ENCODE data around the gene RNF113B. TPM values are rescaled to one million over a fixed set of nuclear protein-coding genes. Genes with fewer than 3 reads are reported as not detected.

Gene RNF113B
- total and polyA plus RNA-seq, 4 experiments from 2014 or later, result not detected

- POLR2A ChIA-PET (ENCODE audit: partially characterized antibody), result no interaction called here
These were observed 3.5 kb downstream of the RNF113B start for GRCh38 chr13:98173431-98174152.

GRCh38 chr13:98172590-98173422, 4.3 kb downstream of the RNF113B start:
- Histone ChIP-seq H3K4me1 (ENCODE audit: insufficient read depth, low read length) (no peaks in the 10 kb centered on the region), H3K27me3 (ENCODE audit: insufficient read depth, low read length) (no peaks in the 10 kb centered on the region), H3K27ac (ENCODE audit: low read depth, low read length) (no peak overlapping the region), H3K9me3 (ENCODE audit: control insufficient read depth in 1 of 2, low read length in 2 of 2) (no peaks in the 10 kb centered on the region), H3K4me3 (ENCODE audit: low read length in 2 of 2) (no peak overlapping the region), H3K36me3 (ENCODE audit: insufficient read depth, low read length) (no peaks in the 10 kb centered on the region)
- Mint-ChIP-seq H3K27me3 (peaks cover 7 to 12% of the 10 kb centered on the region in 2 donors), H3K4me1 (no peaks in the 10 kb centered on the region), H3K9me3 (peaks cover 0 to 2% (median 0%) of the 10 kb centered on the region in 8 donors), H3K36me3 (no peaks in the 10 kb centered on the region), H3K27ac (no peak overlapping the region), H3K4me3 (no peak overlapping the region)
- POLR2A ChIA-PET (ENCODE audit: partially characterized antibody), result no interaction called here
- intact Hi-C loops (cut with micrococcal nuclease), result no loop called here
- DNase-seq, result no peak
- CTCF ChIA-PET (ENCODE audit: partially characterized antibody), result no interaction called here

More at GRCh38 chr13:98173431-98174152, 3.5 kb downstream of the RNF113B start:
- DNase-seq, result no peak
- Histone ChIP-seq H3K27ac (ENCODE audit: low read depth, low read length) (no peak overlapping the region), H3K4me1 (ENCODE audit: insufficient read depth, low read length) (no peaks in the 10 kb centered on the region), H3K9me3 (ENCODE audit: control insufficient read depth in 1 of 2, low read length in 2 of 2) (no peaks in the 10 kb centered on the region), H3K4me3 (ENCODE audit: low read length in 2 of 2) (no peak overlapping the region), H3K36me3 (ENCODE audit: insufficient read depth, low read length) (no peaks in the 10 kb centered on the region), H3K27me3 (ENCODE audit: insufficient read depth, low read length) (no peaks in the 10 kb centered on the region)
- intact Hi-C loops (cut with micrococcal nuclease), result no loop called here
- peaks cover 6 to 12% of the 10 kb centered on the region in 2 donors for H3K27me3 Mint-ChIP-seq
- no peak overlapping the region for H3K27ac Mint-ChIP-seq
- no peaks in the 10 kb centered on the region for H3K4me1 Mint-ChIP-seq
- CTCF ChIA-PET (ENCODE audit: partially characterized antibody), result no interaction called here
- H3K9me3 Mint-ChIP-seq, result peaks cover 0 to 2% (median 0%) of the 10 kb centered on the region in 8 donors
- no peak overlapping the region for H3K4me3 Mint-ChIP-seq
- no peaks in the 10 kb centered on the region for H3K36me3 Mint-ChIP-seq

GRCh38 chr13:98171900-98172589, 5.0 kb downstream of the RNF113B start:
- H3K9me3 ChIP-seq (ENCODE audit: control insufficient read depth in 1 of 2, low read length in 2 of 2), result no peaks in the 10 kb centered on the region
- Mint-ChIP-seq H3K9me3 (peaks cover 0 to 2% (median 0%) of the 10 kb centered on the region in 8 donors), H3K4me3 (no peak overlapping the region), H3K36me3 (no peaks in the 10 kb centered on the region), H3K4me1 (no peaks in the 10 kb centered on the region), H3K27ac (no peak overlapping the region), H3K27me3 (peaks cover 7 to 12% of the 10 kb centered on the region in 2 donors)
- no peak for DNase-seq
- H3K27me3 ChIP-seq (ENCODE audit: insufficient read depth, low read length), result no peaks in the 10 kb centered on the region
- intact Hi-C loops (cut with micrococcal nuclease), result no loop called here
- POLR2A ChIA-PET (ENCODE audit: partially characterized antibody), result no interaction called here
- H3K36me3 ChIP-seq (ENCODE audit: insufficient read depth, low read length), result no peaks in the 10 kb centered on the region
- H3K27ac ChIP-seq (ENCODE audit: low read depth, low read length), result no peak overlapping the region
- CTCF ChIA-PET (ENCODE audit: partially characterized antibody), result no interaction called here
- no peaks in the 10 kb centered on the region for H3K4me1 ChIP-seq (ENCODE audit: insufficient read depth, low read length)
- H3K4me3 ChIP-seq (ENCODE audit: low read length in 2 of 2), result no peak overlapping the region

GRCh38 chr13:98169331-98169730, 7.7 kb downstream of the RNF113B start:
- intact Hi-C loops (cut with micrococcal nuclease), result no loop called here
- Histone ChIP-seq H3K27me3 (ENCODE audit: insufficient read depth, low read length) (no peaks in the 10 kb centered on the region), H3K9me3 (ENCODE audit: control insufficient read depth in 1 of 2, low read length in 2 of 2) (no peaks in the 10 kb centered on the region), H3K36me3 (ENCODE audit: insufficient read depth, low read length) (no peaks in the 10 kb centered on the region), H3K27ac (ENCODE audit: low read depth, low read length) (no peak overlapping the region), H3K4me1 (ENCODE audit: insufficient read depth, low read length) (no peaks in the 10 kb centered on the region), H3K4me3 (ENCODE audit: low read length in 2 of 2) (no peak overlapping the region)
- POLR2A ChIA-PET (ENCODE audit: partially characterized antibody), result no interaction called here
- Mint-ChIP-seq H3K4me1 (no peaks in the 10 kb centered on the region), H3K27ac (no peak overlapping the region), H3K4me3 (no peak overlapping the region), H3K27me3 (peaks cover 7 to 12% of the 10 kb centered on the region in 2 donors), H3K9me3 (peaks cover 0 to 2% (median 0%) of the 10 kb centered on the region in 8 donors), H3K36me3 (no peaks in the 10 kb centered on the region)
- CTCF ChIA-PET (ENCODE audit: partially characterized antibody), result no interaction called here
- DNase-seq, result no peak

- Mint-ChIP-seq H3K4me3 (no peak overlapping the region), H3K27ac (no peak overlapping the region), H3K36me3 (no peaks in the 10 kb centered on the region), H3K9me3 (peaks cover 0 to 3% (median 0%) of the 10 kb centered on the region in 8 donors), H3K27me3 (peaks cover 2 to 5% of the 10 kb centered on the region in 2 donors), H3K4me1 (no peaks in the 10 kb centered on the region)
- no peaks in the 10 kb centered on the region for H3K9me3 ChIP-seq (ENCODE audit: control insufficient read depth in 1 of 2, low read length in 2 of 2)
- ChIA-PET CTCF (ENCODE audit: partially characterized antibody) (no interaction called here), POLR2A (ENCODE audit: partially characterized antibody) (no interaction called here)
- H3K4me3 ChIP-seq (ENCODE audit: low read length in 2 of 2), result no peak overlapping the region
- H3K4me1 ChIP-seq (ENCODE audit: insufficient read depth, low read length), result no peaks in the 10 kb centered on the region
- no peak for DNase-seq
- intact Hi-C loops (cut with micrococcal nuclease), result no loop called here
- no peaks in the 10 kb centered on the region for H3K27me3 ChIP-seq (ENCODE audit: insufficient read depth, low read length)
- H3K27ac ChIP-seq (ENCODE audit: low read depth, low read length), result no peak overlapping the region
- H3K36me3 ChIP-seq (ENCODE audit: insufficient read depth, low read length), result no peaks in the 10 kb centered on the region
These were observed 14.1 kb downstream of the RNF113B start for GRCh38 chr13:98162935-98163334.

- peaks cover 0 to 3% (median 0%) of the 10 kb centered on the region in 8 donors for H3K9me3 Mint-ChIP-seq
- no peaks in the 10 kb centered on the region for H3K36me3 ChIP-seq (ENCODE audit: insufficient read depth, low read length)
- DNase-seq, result no peak
- H3K4me3 Mint-ChIP-seq, result no peak overlapping the region
- ChIA-PET POLR2A (ENCODE audit: partially characterized antibody) (interaction anchor here (0.6 kb wide), 1 partner anchor 130 kb away, joined by 4 read pairs; no protein-coding TSS in a partner anchor), CTCF (ENCODE audit: partially characterized antibody) (no interaction called here)
- intact Hi-C loops (cut with micrococcal nuclease), result no loop called here
- no peaks in the 10 kb centered on the region for H3K9me3 ChIP-seq (ENCODE audit: control insufficient read depth in 1 of 2, low read length in 2 of 2)
- no peaks in the 10 kb centered on the region for H3K36me3 Mint-ChIP-seq
- H3K4me1 Mint-ChIP-seq, result no peaks in the 10 kb centered on the region
- peaks cover 5 to 7% of the 10 kb centered on the region in 2 donors for H3K27me3 Mint-ChIP-seq
- no peak overlapping the region for H3K4me3 ChIP-seq (ENCODE audit: low read length in 2 of 2)
- H3K27ac ChIP-seq (ENCODE audit: low read depth, low read length), result no peak overlapping the region
- no peak overlapping the region for H3K27ac Mint-ChIP-seq
- no peaks in the 10 kb centered on the region for H3K27me3 ChIP-seq (ENCODE audit: insufficient read depth, low read length)
- H3K4me1 ChIP-seq (ENCODE audit: insufficient read depth, low read length), result no peaks in the 10 kb centered on the region
These were observed 18.7 kb downstream of the RNF113B start for GRCh38 chr13:98158172-98158899.

Measured in CD4-positive, alpha-beta memory T cell (primary cell).